Tibial artery (tissue), 4 donors: ENCODE measurements around the gene TMEM258.

Experiments used
- DNase-seq, 2 donors: peaks; one replicate each; pipeline ENCODE4 v3.0.0-alpha.2; 2019
- H3K27ac ChIP-seq, 2 donors: fragments of 200-600 bp; sonication (generic) in 1 of 2; 1 replicate in 1 of 2; 2 replicates in 1 of 2; pipeline ENCODE4 v1.5.1; 2018 to 2019; ENCODE audit warnings: mild to moderate bottlenecking in 1 of 2
- H3K27me3 ChIP-seq, 2 donors: fragments of 200-600 bp; sonication (generic) in 1 of 2; one replicate each; pipeline versions ENCODE4 v1.5.1 to v1.6.0; 2016 to 2019
- H3K36me3 ChIP-seq, 3 donors: fragments of 200-600 bp; sonication (generic) in 2 of 3; one replicate each; pipeline ENCODE4 v1.5.1; 2016 to 2019; ENCODE audit warnings: mild to moderate bottlenecking in 2 of 3
- H3K4me1 ChIP-seq, 4 donors: fragments of 200-600 bp; sonication (generic) in 2 of 4; 1 replicate in 3 of 4; 2 replicates in 1 of 4; pipeline ENCODE4 v1.5.1; 2016 to 2019
- H3K4me3 ChIP-seq, 2 donors: fragments of 200-600 bp; sonication (generic) in 1 of 2; 1 replicate in 1 of 2; 2 replicates in 1 of 2; pipeline ENCODE4 v1.5.1; 2018 to 2019; ENCODE audit warnings: mild to moderate bottlenecking in 2 of 2
- H3K9me3 ChIP-seq, 3 donors: fragments of 200-600 bp; sonication (generic) in 1 of 3; one replicate each; pipeline ENCODE4 v1.5.1; 2016 to 2019
- CTCF ChIP-seq, 2 experiments: fragments of 200-600 bp in 1 of 2; fragments of 450-650 bp in 1 of 2; IDR thresholded peaks; one replicate each; pipeline ENCODE4 v1.5.1; 2017 to 2019; ENCODE audit warnings: antibody characterized with exemption in 2 of 2, mild to moderate bottlenecking in 1 of 2, moderate library complexity in 1 of 2
- intact Hi-C: fragments of 100-400 bp; cut with DNase I; formaldehyde crosslinking; loops from one replicate; pipeline ENCODE4 v1.15.0; 2023; ENCODE audit warnings: low total_unique reads

The TMEM258 gene

GRCh38 chr11:61797263-61797944 lies 5.0 kb upstream of the TMEM258 start:
- no peaks in the 10 kb centered on the region for H3K9me3 ChIP-seq
- intact Hi-C loops, result loop anchor here (5.0 to 10.0 kb wide), 3 partner anchors 90 to 307 kb away; no protein-coding TSS in a partner anchor
- peak; percentile 85 to 86 for DNase-seq
- H3K27ac ChIP-seq, result peak overlapping the region; percentile 55 to 68
- peaks cover 0 to 21% (median 7%) of the 10 kb centered on the region in 4 donors for H3K4me1 ChIP-seq
- H3K36me3 ChIP-seq, result peaks cover 8 to 22% (median 11%) of the 10 kb centered on the region in 3 donors
- H3K27me3 ChIP-seq, result no peaks in the 10 kb centered on the region
- peak overlapping the region in 1 of 2 donors; percentile 11 for H3K4me3 ChIP-seq
- TF ChIP-seq CTCF (IDR thresholded peaks at IDR 0.05), result peak; percentile 80 to 92

- intact Hi-C loops, result loop anchor here (5.0 to 10.0 kb wide), 3 partner anchors 91 to 309 kb away; no protein-coding TSS in a partner anchor
- Histone ChIP-seq H3K4me1 (peaks cover 0 to 30% (median 16%) of the 10 kb centered on the region in 4 donors), H3K4me3 (no peak overlapping the region), H3K27me3 (no peaks in the 10 kb centered on the region), H3K36me3 (peaks cover 0 to 11% (median 0%) of the 10 kb centered on the region in 3 donors), H3K9me3 (no peaks in the 10 kb centered on the region), H3K27ac (no peak overlapping the region)
- no peak for DNase-seq
- no peak for TF ChIP-seq CTCF (IDR thresholded peaks at IDR 0.05)
Observed at GRCh38 chr11:61795876-61796526, 3.6 kb upstream of the TMEM258 start.

GRCh38 chr11:61795459-61795858 lies 3.1 kb upstream of the TMEM258 start:
- intact Hi-C loops, result loop anchor here (5.0 to 10.0 kb wide), 3 partner anchors 92 to 309 kb away; no protein-coding TSS in a partner anchor
- H3K27ac ChIP-seq, result no peak overlapping the region
- TF ChIP-seq CTCF (IDR thresholded peaks at IDR 0.05), result no peak
- no peaks in the 10 kb centered on the region for H3K27me3 ChIP-seq
- peaks cover 0 to 33% (median 18%) of the 10 kb centered on the region in 4 donors for H3K4me1 ChIP-seq
- no peak overlapping the region for H3K4me3 ChIP-seq
- H3K9me3 ChIP-seq, result no peaks in the 10 kb centered on the region
- H3K36me3 ChIP-seq, result peaks cover 0 to 12% (median under 1%) of the 10 kb centered on the region in 3 donors
- no peak for DNase-seq

- no peaks in the 10 kb centered on the region for H3K27me3 ChIP-seq
- H3K9me3 ChIP-seq, result no peaks in the 10 kb centered on the region
- H3K4me1 ChIP-seq, result peaks cover 0 to 33% (median 18%) of the 10 kb centered on the region in 4 donors
- TF ChIP-seq CTCF (IDR thresholded peaks at IDR 0.05), result no peak
- H3K4me3 ChIP-seq, result no peak overlapping the region
- peaks cover 7 to 20% (median 9%) of the 10 kb centered on the region in 3 donors for H3K36me3 ChIP-seq
- intact Hi-C loops, result loop anchor here (10.0 kb wide), 1 partner anchor 310 kb away; no protein-coding TSS in a partner anchor
- no peak for DNase-seq
- H3K27ac ChIP-seq, result no peak overlapping the region
Observed at GRCh38 chr11:61794579-61794978, 2.2 kb upstream of the TMEM258 start.

- intact Hi-C loops, result loop anchor here (10.0 kb wide), 1 partner anchor 311 kb away; no protein-coding TSS in a partner anchor
- no peak overlapping the region for H3K4me3 ChIP-seq
- no peak for DNase-seq
- H3K27me3 ChIP-seq, result no peaks in the 10 kb centered on the region
- peaks cover 0 to 33% (median 18%) of the 10 kb centered on the region in 4 donors for H3K4me1 ChIP-seq
- no peak for TF ChIP-seq CTCF (IDR thresholded peaks at IDR 0.05)
- H3K36me3 ChIP-seq, result peaks cover 15 to 28% (median 17%) of the 10 kb centered on the region in 3 donors
- no peaks in the 10 kb centered on the region for H3K9me3 ChIP-seq
- no peak overlapping the region for H3K27ac ChIP-seq
Observed at GRCh38 chr11:61793829-61794204, 1.4 kb upstream of the TMEM258 start.
